HG03460 (cell line): ENCODE results near the gene SETD3.
"Not testable (repeated sequence)": the region's sequence is repeated elsewhere in the genome, so short reads cannot be mapped to it uniquely, and the experiment has no call there.

ENCODE experiments used
- ATAC-seq: cut with Tn5 transposase; IDR thresholded peaks from one replicate; pipeline ENCODE4 v1.9.1; 2021; ENCODE audit not compliant: unreplicated experiment

The SETD3 gene

GRCh38 chr14:99363051-99363450 lies 117.6 kb downstream of the SETD3 start:
- no peak for ATAC-seq

DNA sequence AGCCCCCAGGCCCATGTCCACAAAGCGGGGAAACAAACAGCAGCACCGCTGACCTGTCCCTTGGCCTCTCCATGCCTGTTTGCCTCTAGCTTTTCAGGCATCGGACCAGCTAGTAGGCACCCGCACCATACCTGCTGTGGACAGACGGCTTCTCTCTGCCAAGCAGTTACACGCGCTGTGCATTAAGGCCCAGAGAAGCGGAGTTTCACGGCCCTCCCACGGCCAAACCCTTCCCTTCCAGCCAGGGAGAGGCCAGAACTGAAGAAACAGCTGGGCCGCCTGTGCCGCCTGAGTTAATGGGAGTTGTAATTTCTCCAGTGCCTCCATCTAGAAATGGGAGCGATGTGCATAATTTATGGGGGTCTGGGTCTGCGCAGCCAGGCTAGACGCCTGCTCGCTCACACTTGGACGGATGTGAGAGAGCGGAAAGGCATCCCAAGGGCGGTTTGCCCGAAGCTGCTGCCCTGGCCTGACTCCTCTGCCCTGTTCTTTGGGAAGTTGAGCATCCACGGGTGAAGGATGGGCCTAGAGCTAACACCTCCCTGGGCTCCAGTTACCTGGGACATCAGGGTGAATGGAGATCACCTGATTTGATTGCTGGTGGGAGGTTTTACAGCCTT lies 119.0 kb downstream of the SETD3 start:
- no peak for ATAC-seq

DNA sequence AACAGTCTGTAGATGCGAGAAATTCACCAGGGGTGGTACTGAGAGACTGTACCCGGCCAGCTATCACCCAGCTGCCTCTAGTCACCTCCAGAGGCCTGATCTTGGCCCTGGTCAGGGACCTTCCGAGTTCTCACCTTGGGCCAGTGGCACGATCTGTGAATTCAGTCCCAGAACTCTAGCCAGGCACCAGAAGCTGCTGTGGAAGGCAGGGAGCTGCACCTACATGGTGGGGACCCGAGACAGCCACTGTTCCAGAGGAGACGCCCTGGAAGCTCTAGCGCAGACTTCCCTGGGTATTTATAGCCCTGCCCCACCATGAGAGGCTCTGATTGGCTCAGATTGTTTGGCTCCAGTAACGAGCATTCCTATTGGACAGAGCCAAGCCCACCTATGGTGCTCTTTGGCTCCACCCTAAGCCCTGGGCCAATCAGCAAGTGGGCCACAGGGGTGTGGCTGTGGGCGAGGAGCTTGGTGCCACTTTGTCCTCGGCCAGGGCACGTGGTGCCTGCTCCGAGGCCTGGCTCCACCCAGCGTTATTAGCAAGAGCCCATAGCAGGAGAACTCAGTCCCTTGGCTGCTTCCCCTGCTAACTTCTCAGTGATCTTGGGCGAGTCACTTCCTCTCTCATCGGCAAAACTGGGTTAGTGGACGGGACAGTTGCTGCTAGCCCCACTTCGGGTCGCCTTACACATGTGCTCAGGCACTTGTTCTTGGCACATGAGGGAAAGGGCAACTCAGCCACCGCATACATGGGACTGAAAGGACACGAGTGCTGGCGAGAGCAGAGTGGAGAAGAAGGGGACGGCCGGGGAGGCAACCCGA lies 119.7 kb downstream of the SETD3 start:
- no peak for ATAC-seq

DNA sequence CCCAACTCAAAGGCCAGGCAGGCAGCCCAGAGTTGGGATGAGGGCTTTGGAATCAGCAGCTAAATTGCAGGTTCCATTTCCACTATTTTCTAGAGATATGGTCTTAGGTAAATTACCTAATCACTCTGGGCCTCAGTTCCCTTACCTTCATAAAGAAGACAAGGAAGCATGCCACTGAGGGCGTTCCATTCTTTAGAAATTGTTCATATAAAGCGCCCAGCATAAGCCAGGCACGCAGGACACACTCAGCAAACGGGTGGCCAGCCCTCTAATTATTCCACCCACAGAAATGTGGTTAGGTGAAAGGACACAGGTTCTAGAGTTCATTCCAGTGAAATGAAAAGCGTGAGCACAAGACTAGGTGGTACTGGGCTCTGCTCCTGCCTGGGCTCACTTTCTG lies 120.8 kb downstream of the SETD3 start:
- no peak for ATAC-seq

GRCh38 chr14:99357916-99358390 lies 122.7 kb downstream of the SETD3 start:
- no peak for ATAC-seq

DNA sequence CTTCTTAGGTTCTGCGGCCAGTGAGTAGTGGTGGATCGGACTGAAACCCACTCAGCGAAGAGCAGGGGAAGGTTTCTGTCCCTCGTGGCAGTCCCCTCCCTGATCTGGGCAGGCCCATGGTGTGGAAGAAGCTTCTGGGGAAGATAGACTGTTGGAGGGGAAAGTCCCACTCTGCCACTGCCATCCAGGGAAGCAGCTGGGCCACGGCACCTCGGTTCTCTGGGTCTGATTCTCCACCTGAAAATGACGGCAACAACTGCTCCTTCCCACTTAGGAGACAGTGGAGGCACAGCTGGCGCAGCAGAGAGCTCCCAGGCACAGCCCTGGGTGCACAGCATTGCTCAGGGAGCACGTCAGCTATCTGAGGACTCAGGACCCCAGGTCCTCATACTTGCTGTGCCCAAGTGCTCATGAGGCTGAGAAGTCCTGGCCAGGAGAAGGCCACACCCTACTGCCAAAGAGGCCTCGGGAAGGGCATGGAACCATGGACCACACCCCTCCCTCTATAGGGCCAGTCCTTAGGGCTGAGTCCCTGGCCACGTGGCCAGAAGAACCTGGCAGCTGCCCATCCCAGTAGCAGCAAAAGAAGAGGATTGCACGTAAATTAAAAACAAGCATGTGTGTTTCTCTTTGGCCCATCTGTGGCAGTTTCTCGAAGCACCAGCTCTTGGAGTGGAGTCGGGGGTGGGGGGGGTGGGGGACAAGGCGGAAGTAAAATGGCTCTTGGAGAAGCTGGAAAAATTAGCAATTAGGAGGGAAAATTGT lies 123.3 kb downstream of the SETD3 start:
- ATAC-seq = no peak

- no peak for ATAC-seq
These were observed 124.5 kb downstream of the SETD3 start for GRCh38 chr14:99356031-99356608.

DNA sequence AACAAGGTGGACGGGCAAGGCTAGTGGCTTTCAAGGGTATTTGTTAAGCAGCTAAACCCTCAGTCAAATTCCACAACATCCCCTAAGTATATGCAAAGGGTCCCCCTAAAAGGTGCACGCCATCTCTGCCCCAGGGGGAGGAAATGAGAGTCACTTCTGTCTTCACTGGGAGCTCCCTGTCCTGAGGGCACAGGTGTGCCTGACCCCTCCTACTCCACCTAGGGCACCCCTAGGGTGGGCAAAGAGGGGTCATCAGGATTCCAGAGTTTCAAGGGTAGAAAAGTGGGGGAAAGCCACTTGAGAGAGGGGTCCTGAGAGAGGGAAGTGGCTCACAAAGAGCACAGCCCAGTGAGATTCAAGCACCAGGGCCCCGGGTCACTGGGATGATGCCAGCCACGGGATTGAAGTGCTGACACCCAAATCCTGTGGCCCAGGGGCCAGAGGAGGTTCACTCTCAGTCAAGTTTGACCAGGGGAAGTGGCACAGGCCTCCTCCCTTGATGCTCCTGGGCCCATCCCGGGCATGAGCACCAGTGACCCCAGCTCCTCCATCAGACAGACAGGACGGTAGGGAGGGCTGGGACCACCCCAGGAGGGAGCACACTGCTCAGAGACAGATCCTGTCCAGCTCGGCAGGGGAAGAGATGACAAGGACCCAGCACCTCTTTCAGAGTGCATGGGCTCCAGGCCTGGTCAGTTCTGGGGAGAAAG lies 126.3 kb downstream of the SETD3 start:
- no peak for ATAC-seq

GRCh38 chr14:99352688-99353280 lies 127.9 kb downstream of the SETD3 start:
- ATAC-seq = no peak

GRCh38 chr14:99351166-99352007 lies 129.3 kb downstream of the SETD3 start:
- ATAC-seq = no peak

- ATAC-seq = no peak
These were observed 129.9 kb downstream of the SETD3 start for GRCh38 chr14:99350751-99351150.

DNA sequence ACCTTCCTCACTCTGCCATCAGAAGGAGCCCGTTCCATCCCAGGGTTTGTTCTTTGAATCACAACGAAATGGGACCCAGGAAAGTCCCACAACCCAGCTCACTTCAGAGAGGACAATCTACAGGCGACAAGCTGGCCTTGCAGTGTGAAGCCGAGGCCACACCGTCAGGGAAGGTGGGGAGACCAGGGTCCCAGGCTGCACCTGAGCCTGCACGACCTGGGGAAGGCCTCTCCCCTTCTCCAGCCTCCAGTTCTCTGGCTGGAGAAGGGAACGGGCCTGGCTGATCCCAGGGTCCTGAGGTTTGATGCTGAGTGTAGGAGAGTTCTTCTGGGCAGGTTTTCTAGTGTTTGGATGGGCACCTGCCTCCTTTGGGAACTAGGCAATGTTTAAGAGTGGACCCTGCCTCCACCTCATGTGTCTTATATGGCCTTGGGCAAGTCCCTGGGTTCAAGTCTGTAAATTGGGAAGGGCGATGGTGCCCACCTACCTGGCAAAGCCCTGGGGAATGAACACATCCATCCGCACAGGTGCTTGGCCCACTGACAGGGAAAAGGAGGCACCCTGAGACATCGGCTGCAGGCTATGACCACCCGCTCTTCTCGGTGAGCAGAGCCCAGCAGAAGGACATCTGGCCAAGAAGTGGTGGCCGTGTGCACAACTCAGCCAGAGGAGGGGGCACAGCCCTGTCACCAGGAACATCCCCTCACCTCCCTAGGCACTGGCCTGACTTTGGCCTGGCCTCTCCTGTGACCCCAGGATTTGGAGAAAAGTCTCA lies 130.8 kb downstream of the SETD3 start:
- ATAC-seq = no peak

- no peak for ATAC-seq
These were observed 131.6 kb downstream of the SETD3 start for GRCh38 chr14:99348816-99349614.

DNA sequence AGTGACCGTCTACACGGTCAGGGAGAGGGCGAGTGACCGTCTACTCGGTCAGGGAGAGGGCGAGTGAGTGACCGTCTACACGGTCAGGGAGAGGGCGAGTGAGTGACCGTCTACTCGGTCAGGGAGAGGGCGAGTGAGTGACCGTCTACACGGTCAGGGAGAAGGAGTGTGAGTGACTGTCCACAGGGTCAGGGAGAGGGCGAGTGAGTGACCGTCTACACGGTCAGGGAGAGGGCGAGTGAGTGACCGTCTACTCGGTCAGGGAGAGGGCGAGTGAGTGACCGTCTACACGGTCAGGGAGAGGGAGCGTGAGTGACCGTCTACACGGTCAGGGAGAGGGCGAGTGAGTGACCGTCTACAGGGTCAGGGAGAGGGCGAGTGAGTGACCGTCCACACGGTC lies 132.4 kb downstream of the SETD3 start:
- not testable (repeated sequence) for ATAC-seq
